NK-92 (cell line): Measurements from ENCODE around the gene LAMTOR2.

Experiments
- DNase-seq: peaks from one replicate; lab custom pipeline; 2025; ENCODE audit not compliant: unreplicated experiment; lab: John Stamatoyannopoulos, UW

LAMTOR2 gene

DNA sequence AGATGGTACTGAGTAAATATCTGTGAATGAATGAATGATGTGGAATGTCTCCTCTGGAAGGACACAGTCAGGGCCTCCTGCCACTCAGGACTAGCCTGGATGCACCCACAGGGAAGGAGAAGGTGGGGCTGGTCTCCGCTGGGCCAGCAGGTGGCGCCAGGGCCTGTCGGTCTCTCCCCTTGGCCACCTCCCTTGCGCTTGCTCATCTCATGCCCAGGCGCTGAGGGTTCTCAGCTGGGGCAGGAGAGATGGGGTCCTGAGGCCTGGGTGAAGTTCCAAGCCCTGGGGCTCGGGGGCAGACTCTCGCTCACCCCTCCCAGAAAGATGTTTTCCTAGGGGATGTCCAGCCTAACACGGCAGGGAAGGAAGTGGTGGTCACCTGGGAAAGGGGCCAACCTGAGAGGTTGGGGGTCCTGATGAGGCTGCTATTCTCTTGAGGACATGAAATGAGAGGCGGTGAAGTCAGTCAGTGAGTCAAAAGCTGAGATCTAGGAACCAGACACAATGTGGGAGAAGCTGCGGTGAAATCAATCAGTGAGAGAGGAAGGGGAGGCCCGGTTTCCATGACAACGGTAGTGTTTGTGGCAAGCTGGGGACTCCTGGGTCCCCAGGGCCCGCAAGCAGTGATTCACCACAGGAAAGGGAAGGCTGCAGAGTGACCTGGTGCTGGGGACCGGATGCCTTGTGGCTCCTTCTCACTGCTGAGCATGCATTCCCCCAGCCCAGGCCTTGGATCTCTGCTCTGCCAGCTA is 42.2 kb downstream of the LAMTOR2 start:
- DNase-seq = peak; percentile 17

DNA sequence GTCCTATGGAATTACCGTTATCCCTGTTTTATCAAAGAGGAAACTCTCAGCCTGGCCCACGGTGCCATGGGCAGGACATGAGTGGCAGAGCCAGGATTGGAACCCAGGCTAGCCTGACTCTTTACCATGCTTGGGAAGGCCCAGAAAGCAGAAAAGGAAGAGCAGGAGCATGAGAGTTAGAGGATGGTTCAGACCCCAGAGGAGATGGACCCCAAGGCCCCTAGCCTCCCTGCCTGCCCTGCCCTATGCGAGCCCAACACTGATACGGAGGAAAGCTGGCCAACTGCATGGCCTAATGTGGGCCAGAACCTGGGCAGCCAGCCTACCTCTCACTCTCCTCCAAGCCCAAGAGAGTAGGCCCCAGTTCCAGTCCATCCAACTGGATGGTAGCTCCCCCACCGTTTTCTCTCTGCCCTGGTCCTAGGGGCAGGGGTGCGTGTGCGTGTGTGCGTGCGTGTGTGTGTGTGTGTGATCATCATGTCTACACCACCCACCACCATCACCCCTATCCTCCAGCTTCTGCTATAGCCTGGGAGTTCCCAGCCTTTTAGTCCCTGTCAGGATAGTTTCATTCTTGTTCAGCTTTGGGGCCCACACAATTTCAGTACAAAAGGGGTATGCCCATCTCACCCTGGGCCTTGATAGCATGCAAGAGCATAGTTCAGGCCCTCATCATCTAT is 43.1 kb downstream of the LAMTOR2 start:
- no peak for DNase-seq

DNA sequence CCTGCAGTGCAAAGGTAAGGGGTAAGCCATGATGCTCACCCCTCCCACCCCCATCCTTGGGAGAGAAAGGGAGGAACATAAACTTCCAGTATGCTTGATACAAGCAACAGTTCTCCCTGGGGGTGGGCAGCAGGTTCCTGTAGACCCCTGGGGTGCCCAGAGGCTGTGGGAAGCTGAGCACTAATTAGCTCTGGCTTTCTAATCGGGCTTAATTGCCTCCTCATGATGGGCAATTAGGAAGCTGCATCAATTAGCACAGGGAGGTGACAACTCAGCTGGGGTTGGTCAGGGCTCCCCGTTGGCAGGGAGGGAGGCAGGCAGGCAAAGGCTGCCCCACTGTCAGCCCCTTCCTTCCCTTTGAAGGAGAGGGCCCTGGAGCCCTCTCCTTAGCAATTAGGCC is 44.2 kb downstream of the LAMTOR2 start:
- no peak for DNase-seq

DNA sequence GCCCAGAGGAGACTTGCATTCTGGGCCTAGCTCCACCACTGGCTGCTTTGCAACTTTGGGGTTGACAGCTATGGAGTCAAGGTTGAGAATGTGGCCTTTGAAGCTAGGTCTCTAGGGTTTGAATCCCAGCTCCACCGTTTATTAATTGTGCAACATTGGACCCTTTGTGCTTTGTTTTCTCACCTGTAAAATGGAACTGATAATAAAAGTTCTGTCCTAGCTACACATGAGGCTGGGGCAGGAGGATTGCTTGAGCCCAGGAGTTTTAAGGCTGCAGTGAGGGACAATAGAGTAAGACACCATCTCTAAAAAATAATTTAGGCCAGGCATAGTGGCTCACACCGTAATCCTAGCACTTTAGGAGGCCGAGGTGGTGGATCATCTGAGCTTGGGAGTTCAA is 44.7 kb downstream of the LAMTOR2 start:
- no peak for DNase-seq

DNA sequence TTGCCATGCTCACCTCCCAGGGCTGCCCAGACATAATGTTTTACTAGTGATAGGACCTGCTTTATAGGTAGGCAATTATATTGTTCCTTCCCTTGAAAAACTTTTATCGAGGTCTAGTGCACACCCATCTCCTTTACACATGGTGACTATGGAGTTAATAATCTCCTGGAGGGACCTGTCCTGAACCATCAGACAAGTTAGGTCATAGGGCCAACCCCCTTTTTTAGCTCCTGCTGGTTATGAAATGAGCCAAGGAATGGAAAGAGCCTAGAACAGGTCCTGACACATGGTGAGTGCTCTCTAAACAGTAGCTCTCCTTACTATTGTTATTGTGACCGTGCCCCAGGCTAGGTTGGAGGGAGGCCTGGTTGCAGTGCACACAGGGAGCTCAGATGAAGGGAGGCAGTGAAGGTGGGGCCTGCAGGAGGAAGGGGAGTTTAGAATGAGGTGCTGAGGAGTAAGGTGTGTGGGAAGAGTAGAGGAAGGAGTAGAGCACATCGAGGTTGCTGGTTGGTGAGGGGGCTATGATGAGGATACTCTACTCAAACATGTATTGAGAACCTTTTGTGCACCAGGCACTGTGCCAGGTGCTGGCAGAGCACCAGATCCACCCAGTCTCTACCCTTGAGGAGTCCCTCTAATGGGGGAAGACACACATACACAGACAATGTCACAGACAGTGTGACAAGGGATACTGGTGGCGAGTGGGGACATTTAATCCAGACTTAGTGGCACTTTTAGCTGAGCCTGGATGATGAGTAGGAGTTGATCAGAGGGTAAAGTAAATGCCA is 45.8 kb downstream of the LAMTOR2 start:
- DNase-seq = no peak

DNA sequence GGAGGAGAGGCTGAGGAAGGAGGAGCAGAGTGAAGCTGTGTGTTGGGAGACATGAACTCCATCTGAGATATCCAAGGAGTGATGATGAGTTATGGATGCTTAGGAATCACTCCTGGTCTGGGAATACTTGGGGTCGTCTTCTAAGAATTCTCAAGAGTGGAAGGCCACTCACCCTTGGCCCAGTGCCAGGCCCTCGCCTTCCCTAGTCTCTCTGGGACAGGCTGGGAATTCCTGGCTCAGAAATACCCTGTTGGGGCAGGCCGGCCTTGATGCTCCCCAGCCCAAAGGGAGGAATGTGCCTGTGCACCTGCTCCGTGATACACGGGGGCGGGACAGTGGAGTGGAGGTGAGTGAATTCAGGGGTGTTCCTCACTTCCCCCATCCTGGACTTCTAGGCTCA is 47.3 kb downstream of the LAMTOR2 start:
- no peak for DNase-seq

DNA sequence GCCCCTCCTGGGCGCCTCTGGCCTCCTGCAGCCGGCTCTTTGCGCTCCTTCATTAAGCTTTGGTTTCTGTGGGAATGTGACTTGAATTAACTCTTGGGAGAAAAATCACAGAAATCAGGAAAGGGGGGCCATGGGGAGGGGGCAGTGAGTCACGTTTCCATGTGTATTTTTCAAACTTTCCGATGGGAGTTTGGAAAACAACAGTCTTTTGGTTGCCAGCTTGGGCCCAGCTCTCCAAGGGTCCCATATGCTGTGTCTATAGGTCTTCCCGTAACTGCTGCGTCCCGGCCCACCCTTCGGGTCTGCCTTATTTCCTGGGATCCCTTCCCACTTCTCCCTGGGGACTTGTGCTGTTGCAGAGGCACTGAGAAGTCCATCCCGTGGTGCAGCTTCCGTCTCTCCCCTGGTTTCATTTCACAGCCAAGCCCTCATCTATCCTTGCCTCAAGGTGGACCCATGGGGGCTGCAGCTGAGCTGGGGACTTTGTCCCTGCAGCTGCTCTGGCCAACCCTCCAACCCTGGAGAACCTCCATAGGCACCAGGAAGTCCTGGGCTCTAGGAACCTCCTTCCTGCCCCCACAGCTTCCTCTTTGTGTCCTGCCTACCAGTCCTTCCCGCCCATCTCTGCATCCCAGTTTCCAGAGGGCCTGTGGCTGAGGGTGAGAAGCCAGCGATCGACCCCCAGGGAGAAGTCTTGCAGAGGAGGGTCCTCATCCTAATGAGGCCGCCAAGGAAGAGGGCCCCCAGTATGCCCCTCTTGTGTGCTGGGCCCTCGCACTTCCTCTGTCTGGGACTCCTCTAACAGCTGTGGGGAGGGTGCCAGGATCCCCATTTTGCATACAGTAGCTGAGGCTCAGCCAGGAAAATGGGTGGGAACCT is 48.3 kb downstream of the LAMTOR2 start:
- no peak for DNase-seq

DNA sequence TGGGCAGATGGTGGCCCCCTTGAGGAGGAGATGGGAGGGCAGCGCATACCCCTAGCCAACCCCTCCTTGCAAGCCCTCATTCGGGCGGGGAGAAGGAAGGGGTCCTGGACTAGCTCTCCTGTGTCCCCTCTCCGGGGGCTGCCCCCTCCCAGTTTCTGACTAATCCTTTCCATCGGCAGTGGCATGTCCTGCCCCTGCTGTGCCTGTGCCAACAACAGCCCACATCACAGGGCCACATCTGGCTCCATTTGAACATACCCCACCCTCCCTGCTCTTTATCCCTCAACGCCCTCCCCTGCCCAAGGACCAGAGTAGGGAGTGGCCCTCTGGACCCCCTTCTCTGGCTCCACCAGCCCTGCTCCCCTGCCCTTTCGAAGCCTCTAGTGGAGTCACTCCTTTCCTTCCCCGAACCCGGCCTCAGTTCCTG is 49.0 kb downstream of the LAMTOR2 start:
- no peak for DNase-seq

DNA sequence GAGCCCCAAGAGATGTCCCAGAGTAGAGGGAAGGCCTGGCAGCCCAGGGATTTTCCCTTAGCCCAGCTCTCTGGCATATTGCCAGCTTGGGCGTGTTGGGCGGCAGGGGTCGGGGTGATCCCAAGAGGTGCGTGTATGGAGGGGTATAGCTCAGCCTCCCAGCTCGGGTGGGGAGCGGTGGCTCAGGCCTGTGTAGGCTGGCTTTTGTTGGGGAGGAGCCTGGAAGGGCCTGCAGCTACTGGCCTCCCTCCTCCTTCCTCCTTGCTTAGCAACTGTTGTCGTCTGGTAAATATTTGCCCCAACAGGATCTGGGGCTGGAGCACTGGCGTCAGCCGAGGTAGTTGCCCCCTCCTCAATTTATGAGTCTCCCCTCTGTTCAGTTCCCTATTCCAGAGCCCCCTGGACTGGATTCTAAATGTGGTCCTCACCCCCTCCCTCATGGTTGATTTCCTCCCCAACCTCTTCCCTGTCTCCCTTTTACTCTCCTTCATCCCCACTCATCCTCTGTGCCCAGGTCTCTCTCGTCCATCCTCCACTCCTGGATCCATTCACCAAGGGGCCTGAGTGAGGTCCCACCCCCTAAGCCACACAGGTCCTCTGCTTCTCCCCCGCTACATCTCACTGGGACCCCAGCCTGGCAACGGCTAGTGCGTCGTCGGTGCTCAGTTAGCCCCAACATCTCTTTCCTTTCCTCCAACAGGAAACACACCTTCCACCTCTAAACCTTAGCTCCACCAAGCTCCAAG is 49.7 kb downstream of the LAMTOR2 start:
- DNase-seq = no peak

DNA sequence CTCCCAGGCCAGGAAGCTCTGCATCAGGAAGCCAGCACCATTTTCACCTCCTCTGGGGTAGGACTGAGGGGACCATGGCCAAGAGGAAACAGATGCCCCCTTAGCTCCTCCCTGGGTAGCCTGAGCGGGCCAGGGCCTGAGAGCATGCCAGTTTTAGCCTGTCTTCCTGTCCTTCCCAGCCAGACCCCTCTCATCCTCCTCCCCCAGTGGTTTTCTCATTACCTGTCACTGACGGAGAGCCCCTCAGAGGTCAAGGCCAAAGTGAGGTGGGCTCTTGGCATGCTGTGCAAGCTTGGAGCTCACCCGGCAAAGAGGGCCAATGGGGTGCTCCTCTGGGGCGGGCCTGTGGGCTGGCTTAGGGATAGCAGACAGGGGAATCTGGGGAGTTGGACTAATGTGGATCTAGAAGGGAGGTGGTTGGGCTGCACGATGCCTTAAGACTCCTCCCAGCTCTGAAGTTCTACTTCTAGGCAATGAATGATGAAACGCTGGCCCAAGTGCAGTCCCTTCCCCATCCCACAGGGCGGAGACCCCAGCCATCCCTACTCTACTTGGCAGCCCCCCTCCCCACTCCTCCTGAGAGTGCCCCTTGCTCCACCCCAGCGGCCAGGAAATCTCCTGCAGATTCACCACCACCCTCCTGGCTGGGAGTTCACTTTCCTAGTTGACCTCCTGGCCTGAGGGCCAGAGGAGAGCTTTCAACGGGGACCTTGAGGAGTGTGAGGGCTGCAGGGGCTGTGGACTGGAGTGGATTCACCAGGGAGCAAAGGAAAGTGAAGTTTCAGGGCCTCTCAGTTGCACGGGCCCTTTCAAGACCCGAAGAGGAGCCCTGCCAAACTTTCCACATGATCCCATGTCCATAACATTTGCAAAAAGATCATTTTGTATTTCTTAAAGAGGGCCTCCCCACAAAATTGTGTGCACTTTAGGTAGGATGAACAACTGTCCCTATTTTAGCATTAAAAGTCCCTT is 50.6 kb downstream of the LAMTOR2 start:
- no peak for DNase-seq

DNA sequence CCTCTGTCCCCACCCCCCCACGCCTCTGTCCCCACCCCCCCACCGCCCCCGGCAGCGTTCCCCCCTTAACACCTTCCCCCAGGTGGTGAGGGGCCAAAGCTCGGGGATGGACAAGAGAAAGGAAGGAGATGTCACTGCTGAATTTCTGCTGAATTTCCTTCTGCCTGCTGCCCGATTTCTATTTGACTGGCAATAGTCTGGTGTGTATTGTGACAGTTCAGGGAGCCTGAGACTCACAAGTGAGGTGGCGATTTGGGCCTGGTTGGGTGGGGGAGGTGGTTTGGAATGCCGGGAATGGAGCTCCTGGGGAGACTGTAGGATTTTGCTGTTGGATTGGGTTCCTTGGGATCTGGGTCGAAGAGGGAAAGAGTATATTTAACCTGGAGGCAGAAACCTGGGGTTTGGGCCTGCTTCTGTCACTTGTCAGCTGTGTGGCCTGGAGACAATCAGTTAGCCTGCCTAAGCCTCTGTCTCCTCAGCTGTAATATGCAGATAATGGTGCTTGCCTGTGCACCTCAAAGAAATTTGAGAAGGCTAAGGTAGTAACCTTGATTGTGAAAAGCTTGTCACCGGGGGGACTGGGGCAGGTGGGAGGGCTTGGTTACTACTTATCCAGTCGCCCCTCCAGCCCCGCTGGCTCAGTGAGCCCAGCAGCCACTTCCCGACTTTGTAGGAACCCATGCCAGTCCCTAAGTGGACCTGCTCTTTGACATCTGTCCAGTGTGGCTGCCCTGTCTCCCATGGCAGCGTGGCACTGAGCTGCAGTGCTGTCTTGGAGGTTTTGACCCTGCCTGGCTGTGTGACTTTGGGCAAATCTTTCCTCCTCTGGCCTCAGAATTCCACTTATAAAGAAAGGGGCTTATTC is 52.3 kb downstream of the LAMTOR2 start:
- no peak for DNase-seq

DNA sequence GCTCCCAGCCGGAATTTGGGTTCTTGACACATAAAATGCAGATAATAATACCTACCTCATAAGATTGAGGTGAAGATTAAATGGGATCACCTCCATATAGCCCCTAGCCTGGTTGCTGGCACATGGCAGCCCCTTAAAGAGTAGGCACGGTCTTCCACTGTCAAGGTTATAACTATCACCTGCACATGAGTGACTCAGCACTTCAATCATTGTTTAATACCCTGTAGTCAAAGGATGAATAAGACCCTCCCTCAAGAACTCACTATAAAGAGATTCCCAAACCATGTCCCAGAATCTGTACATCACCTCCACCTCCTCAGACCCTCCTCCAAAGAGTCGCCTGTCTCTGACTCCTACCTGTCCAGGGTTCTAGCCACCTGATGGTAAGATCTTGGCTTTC is 53.5 kb downstream of the LAMTOR2 start:
- no peak for DNase-seq
